HG03558 (cell line): ENCODE data around the gene ATN1.

Experiments used
- ATAC-seq: cut with Tn5 transposase; IDR thresholded peaks from one replicate; pipeline ENCODE4 v1.9.1; 2021; ENCODE audit warnings: moderate number of reproducible peaks; ENCODE audit not compliant: unreplicated experiment; ENCODE audit errors: extremely low read depth

The ATN1 gene

GRCh38 chr12:6965026-6965661 is 37.4 kb downstream of the ATN1 start:
- ATAC-seq: no peak

GRCh38 chr12:6965714-6966113 is 38.0 kb downstream of the ATN1 start:
- ATAC-seq: no peak

- no peak for ATAC-seq
These were observed 38.6 kb downstream of the ATN1 start for GRCh38 chr12:6966351-6966750.

- no peak for ATAC-seq
These were observed 39.9 kb downstream of the ATN1 start for GRCh38 chr12:6967651-6968100.

GRCh38 chr12:6968426-6968825 is 40.7 kb downstream of the ATN1 start:
- ATAC-seq: no peak

GRCh38 chr12:6970096-6970527 is 42.4 kb downstream of the ATN1 start:
- ATAC-seq: peak; percentile 21

GRCh38 chr12:6974180-6974579 is 46.4 kb downstream of the ATN1 start:
- no peak for ATAC-seq

GRCh38 chr12:6975297-6976032 is 47.7 kb downstream of the ATN1 start:
- no peak for ATAC-seq

- no peak for ATAC-seq
These were observed 49.9 kb downstream of the ATN1 start for GRCh38 chr12:6977653-6978052.

- ATAC-seq: no peak
These were observed 50.4 kb downstream of the ATN1 start for GRCh38 chr12:6978188-6978587.

- no peak for ATAC-seq
These were observed 50.9 kb downstream of the ATN1 start for GRCh38 chr12:6978611-6979011.

- no peak for ATAC-seq
These were observed 51.3 kb downstream of the ATN1 start for GRCh38 chr12:6979021-6979420.

GRCh38 chr12:6979453-6979852 is 51.7 kb downstream of the ATN1 start:
- no peak for ATAC-seq

GRCh38 chr12:6980075-6980474 is 52.3 kb downstream of the ATN1 start:
- no peak for ATAC-seq

GRCh38 chr12:6980740-6981139 is 53.0 kb downstream of the ATN1 start:
- ATAC-seq: no peak

- ATAC-seq: no peak
These were observed 53.6 kb downstream of the ATN1 start for GRCh38 chr12:6981152-6982052.

GRCh38 chr12:6982532-6982931 is 54.8 kb downstream of the ATN1 start:
- ATAC-seq: no peak

GRCh38 chr12:6987956-6988553 is 60.3 kb downstream of the ATN1 start:
- no peak for ATAC-seq
